ENCODE results near the gene SLC45A1.

The SLC45A1 gene

DNA sequence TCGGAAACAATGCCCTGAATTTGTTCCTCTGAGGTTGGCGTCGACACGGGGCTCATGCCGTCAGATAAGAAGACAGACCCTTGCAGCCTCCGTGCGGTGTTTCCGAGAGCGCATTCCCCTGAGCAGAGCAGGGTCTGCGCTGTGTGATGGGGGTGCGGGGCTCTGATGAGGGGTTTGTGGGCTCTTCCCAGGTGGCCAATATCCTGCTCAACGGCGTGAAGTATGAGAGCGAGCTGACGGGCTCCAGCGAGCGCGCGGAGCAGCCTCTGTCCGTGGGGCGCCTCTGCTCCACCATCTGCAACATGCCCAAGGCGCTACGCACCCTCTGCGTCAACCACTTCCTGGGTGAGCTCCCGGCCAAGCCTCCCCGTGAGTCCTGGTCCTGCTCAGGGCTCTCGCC, 17.3 kb downstream of the SLC45A1 start:
- no peak for DNase-seq (ENCODE audit: low read depth)

GRCh38 chr1:8337776-8338525, 20.0 kb downstream of the SLC45A1 start:
- no peak for DNase-seq (ENCODE audit: low read depth)

DNA sequence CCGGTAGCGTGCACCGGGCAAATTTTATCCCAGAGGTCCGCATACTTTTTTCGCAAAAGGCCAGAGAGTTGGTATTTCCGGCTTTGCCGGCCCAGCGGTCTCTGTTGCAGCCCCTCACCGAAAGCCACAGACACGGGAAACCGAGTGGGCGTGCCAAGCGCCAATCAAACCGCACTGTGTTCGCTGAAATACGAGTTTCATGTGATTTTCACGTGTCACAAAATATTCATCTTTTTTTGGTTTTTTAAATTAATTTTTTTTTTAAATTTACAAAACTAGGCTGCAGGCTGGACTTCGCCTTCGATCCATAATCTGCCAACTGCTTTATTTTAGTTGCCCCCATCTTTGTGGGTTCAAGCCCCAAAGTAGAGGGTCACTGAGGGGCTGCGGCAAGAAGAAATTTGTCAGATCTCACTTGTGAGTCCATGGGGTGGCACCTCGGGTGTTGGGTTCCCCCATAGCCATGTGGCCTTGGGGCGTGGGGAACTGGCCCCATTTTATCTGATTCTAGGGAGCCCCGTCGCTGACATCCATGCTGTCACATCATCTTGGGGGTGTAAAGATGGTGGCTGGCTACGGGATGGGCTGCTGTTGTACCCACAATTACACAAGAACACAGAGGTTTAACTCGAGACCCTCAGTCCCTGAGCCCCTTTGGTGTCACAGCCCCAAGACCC, 20.8 kb downstream of the SLC45A1 start:
- no peak for DNase-seq (ENCODE audit: low read depth)

DNA sequence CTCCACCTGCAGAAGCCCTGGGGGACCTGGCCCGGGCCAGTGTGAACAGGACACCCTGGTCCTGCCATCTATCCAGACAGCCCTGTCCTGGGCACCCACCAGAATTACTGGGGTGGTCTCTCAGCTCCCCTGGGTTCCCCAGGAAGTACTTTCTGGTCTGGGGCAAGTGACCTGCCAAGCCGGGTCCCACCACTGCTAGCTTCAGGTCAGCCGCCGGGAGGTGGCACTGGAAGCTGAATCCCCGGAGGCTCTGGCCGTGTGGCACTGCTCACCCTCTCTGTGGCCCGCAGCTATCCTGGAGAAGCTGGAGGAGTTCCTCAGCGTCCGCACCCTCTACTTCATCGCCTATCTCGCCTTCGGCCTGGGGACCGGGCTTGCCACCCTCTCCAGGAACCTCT, 21.3 kb downstream of the SLC45A1 start:
- no peak for DNase-seq (ENCODE audit: low read depth)

GRCh38 chr1:8340448-8340847, 22.5 kb downstream of the SLC45A1 start:
- no peak for DNase-seq (ENCODE audit: low read depth)

DNA sequence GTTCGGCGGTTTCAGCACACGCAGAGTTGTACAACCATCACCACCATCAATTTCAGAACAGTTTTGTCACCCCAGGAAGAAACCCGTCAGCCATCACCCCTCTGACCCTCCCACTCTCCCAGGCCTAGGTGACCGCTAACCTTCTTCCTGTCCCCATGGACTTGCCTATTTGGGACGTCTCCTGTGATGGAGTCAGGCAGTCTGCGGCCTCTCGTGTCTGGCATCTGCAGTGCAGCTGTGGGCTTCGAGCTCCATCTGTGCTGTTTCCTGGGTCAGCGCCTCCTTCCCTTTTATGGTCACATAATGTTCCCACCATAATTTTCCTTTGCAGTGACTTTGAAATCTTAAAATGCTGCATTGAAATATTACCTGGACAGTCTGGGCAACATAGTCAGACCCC, 24.4 kb downstream of the SLC45A1 start:
- DNase-seq (ENCODE audit: low read depth): no peak

GRCh38 chr1:8343044-8343443, 25.1 kb downstream of the SLC45A1 start:
- DNase-seq (ENCODE audit: low read depth): no peak

DNA sequence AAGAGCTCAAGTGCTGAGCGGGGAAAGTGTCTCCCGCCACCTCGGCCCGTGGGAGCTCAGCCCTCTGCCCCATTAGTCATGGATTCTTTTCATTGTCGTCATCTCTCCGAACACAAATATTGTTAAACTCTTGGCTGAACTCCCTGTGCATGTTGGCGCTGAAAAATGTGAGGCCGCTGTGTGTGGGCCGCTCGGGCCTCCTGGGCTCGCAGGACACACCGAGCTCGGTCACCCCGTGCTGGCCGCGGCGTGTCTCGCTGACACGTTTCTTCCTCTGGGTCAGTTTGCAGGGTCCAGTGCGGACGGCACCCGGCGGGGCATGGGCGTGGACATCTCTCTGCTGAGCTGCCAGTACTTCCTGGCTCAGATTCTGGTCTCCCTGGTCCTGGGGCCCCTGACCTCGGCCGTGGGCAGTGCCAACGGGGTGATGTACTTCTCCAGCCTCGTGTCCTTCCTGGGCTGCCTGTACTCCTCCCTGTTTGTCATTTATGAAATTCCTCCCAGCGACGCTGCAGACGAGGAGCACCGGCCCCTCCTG, 25.6 kb downstream of the SLC45A1 start:
- peak; percentile 89 for DNase-seq (ENCODE audit: low read depth)

GRCh38 chr1:8344893-8345507, 27.1 kb downstream of the SLC45A1 start:
- no peak for DNase-seq (ENCODE audit: low read depth)

- DNase-seq (ENCODE audit: low read depth): no peak
Observed at GRCh38 chr1:8345621-8346415, 27.9 kb downstream of the SLC45A1 start.

DNA sequence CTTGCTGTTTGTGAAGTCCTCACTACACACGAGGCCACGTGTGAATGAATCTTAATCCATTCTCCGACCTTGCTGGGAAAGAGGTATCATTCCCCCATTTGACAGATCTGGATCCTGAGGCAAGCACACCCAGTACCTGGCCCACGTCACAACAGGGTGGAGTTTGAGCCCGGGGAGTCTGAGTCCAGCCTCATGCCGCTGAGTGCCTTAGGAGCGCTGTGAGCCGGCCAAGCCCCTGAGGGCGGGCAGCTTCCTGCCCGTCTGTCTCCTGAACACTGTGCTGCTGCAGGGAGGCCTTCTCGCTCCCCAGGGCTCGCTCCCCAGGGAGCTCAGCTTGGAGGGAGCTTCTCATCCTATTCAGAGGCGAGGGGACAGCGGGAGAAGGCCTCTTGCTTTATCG, 29.7 kb downstream of the SLC45A1 start:
- DNase-seq (ENCODE audit: low read depth): no peak

GRCh38 chr1:8348047-8348776, 30.3 kb downstream of the SLC45A1 start:
- no peak for DNase-seq (ENCODE audit: low read depth)

GRCh38 chr1:8348777-8349472, 31.0 kb downstream of the SLC45A1 start:
- DNase-seq (ENCODE audit: low read depth): no peak

- DNase-seq (ENCODE audit: low read depth): no peak
Observed at GRCh38 chr1:8349473-8349865, 31.6 kb downstream of the SLC45A1 start.

DNA sequence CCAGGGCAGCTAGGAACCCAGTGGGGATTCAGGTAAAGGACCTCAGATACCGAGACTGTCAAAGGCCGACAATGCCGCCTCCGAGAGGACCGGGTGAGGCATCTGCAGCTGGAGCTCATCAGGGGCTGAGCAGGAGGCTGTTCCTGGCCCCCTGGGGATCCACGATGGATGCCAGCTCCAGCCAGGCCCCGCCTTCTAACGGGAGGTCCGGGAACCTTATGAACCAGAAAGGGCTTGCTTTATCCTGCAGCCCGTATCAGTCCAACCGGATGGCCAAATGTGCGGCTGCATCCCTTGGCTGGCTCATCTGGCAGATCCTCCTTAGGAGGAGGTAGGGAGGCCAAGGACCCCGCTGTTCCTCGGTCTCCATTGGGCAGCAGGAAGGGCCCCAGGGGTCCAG, 32.0 kb downstream of the SLC45A1 start:
- no peak for DNase-seq (ENCODE audit: low read depth)

DNA sequence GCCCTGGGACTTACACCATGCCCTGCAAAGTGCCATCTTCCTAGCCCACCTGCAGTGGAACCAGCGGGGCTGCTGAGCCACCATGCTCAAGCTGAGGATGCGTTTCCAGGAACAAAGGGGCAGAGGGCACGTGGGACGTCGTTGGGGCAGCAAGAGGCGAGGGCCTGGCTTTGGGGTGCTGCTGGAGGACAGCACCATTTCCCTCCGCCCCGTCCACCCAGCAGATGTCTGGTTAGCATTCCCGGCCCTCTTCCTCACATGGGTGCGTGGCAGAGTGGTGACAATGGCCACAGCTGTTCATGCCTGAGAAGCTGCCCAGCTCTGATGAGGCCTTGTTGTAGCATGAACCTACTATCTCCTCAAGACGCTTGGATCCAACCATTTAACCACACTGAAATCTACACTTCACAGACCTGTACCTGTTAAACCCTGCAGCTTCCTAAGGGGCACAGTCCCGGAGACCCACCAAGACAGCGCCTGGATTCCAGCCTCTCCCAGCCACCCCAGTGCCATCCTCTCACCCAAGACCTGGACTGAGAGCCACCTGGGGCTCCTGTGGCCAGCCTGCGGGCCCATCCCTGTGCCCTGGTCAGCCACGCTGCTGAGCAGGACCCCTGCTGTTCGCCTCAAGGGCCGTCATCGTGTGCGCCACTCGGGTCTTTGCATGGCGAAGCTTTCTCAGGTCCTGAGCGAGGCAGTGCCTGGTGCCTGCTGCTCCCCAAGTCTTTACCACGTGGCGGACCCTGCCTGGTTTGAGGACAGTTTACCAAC, 33.2 kb downstream of the SLC45A1 start:
- DNase-seq (ENCODE audit: low read depth): no peak

GRCh38 chr1:8351693-8352470, 34.0 kb downstream of the SLC45A1 start:
- DNase-seq (ENCODE audit: low read depth): no peak

DNA sequence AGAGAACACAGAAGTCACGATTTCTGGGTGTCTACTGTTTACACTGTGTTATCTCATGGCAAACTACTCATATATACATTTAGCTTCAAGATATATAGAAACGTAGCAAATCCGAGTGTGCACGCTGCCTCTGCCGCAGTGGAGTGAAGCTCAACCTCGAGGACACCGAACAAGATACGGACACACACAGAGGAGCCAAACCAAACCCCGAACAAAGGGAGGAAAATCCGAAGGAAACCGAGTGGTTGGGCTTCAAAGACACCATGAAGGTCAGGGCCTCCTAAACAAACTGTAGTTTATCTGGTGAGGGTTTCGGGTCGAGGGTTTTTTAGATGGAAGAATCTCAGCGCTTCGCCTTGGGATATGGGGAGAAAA, 34.5 kb downstream of the SLC45A1 start:
- DNase-seq (ENCODE audit: low read depth): no peak

Data from HS-5 (cell line).